C4-2B (cell line): ENCODE data around the gene GPR61.

Experiments
- CTCF ChIP-seq: fragments of 450-650 bp; conservative IDR thresholded peaks from 2 replicates; pipeline ENCODE4 v1.5.1; 2017; ENCODE audit warnings: mild to moderate bottlenecking
- ZFX ChIP-seq: fragments of 450-650 bp; IDR thresholded peaks from 2 replicates; pipeline ENCODE4 v1.6.1; 2017

- TF ChIP-seq CTCF, result no peak
- no peak for TF ChIP-seq ZFX
These were observed 40.6 kb upstream of the GPR61 start for GRCh38 chr1:109499081-109499480.
